Progenitor cell of endocrine pancreas (in vitro differentiated cells): ENCODE data around the gene PRKCB. TPM values are rescaled to one million over a fixed set of nuclear protein-coding genes. Genes with fewer than 3 reads are reported as not detected.

Experiments
- DNase-seq: peaks from one replicate; pipeline ENCODE4 v3.0.0; 2021; ENCODE audit warnings: low spot score; ENCODE audit not compliant: unreplicated experiment
- H3K27ac Mint-ChIP-seq: 2 replicates; pipeline ENCODE4 v1.8.0; 2021; ENCODE audit warnings: mild to moderate bottlenecking, moderate library complexity, mixed read lengths
- H3K27me3 Mint-ChIP-seq: 2 replicates; pipeline ENCODE4 v1.8.0; 2021; ENCODE audit warnings: mixed read lengths
- H3K36me3 Mint-ChIP-seq: 2 replicates; pipeline ENCODE4 v1.8.0; 2022; ENCODE audit warnings: mixed read lengths; ENCODE audit not compliant: insufficient read depth
- H3K4me1 Mint-ChIP-seq: 2 replicates; pipeline ENCODE4 v1.8.0; 2021; ENCODE audit warnings: low read depth, mixed read lengths
- H3K4me3 Mint-ChIP-seq: 2 replicates; pipeline ENCODE4 v1.8.0; 2021; ENCODE audit warnings: low read depth, mild to moderate bottlenecking, moderate library complexity, mixed read lengths
- H3K9me3 Mint-ChIP-seq: 2 replicates; pipeline ENCODE4 v1.8.0; 2021; ENCODE audit warnings: low read depth, mixed read lengths
- total RNA-seq: library from RNA; stranded (reverse); gene quantifications from 2 replicates; pipeline ENCODE4 v1.2.1, GENCODE V29; 2021
- TF ChIP-seq, protein P1 (sequence below): fragments of 200-600 bp; sonication (generic); IDR thresholded peaks from one replicate; pipeline ENCODE4 v1.5.0; 2021; ENCODE audit warnings: antibody characterized with exemption, mild to moderate bottlenecking; ENCODE audit not compliant: unreplicated experiment

Gene PRKCB
- total RNA-seq, 1 donor from 2014 or later = 0.36 TPM

DNA sequence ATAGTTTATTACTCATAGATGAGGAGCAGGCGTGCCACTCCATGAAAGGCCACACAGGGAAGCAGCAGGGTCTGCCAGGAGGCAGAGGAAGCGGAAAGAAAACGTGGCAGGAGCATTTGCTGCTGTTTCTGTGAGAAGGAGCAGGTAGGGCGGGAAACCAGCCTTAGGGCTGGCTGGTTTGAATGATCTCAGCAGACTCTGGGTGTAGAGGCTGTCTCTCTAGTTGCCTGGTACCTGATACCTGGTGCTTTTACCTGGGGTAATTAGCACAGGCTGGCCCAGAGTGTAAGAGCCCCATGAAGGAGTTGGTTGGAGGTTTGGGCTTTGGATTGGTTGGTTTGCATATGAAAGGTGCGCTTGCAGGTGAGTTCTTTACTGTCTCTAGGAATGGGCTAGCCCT lies 215.3 kb downstream of the PRKCB start:
- Mint-ChIP-seq H3K27me3 (peaks cover 63% of the 10 kb centered on the region), H3K4me3 (no peak overlapping the region), H3K27ac (no peak overlapping the region), H3K4me1 (no peaks in the 10 kb centered on the region), H3K9me3 (no peaks in the 10 kb centered on the region), H3K36me3 (no peaks in the 10 kb centered on the region)
- no peak for DNase-seq
- TF ChIP-seq, protein P1, sequence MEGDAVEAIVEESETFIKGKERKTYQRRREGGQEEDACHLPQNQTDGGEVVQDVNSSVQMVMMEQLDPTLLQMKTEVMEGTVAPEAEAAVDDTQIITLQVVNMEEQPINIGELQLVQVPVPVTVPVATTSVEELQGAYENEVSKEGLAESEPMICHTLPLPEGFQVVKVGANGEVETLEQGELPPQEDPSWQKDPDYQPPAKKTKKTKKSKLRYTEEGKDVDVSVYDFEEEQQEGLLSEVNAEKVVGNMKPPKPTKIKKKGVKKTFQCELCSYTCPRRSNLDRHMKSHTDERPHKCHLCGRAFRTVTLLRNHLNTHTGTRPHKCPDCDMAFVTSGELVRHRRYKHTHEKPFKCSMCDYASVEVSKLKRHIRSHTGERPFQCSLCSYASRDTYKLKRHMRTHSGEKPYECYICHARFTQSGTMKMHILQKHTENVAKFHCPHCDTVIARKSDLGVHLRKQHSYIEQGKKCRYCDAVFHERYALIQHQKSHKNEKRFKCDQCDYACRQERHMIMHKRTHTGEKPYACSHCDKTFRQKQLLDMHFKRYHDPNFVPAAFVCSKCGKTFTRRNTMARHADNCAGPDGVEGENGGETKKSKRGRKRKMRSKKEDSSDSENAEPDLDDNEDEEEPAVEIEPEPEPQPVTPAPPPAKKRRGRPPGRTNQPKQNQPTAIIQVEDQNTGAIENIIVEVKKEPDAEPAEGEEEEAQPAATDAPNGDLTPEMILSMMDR = no peak

DNA sequence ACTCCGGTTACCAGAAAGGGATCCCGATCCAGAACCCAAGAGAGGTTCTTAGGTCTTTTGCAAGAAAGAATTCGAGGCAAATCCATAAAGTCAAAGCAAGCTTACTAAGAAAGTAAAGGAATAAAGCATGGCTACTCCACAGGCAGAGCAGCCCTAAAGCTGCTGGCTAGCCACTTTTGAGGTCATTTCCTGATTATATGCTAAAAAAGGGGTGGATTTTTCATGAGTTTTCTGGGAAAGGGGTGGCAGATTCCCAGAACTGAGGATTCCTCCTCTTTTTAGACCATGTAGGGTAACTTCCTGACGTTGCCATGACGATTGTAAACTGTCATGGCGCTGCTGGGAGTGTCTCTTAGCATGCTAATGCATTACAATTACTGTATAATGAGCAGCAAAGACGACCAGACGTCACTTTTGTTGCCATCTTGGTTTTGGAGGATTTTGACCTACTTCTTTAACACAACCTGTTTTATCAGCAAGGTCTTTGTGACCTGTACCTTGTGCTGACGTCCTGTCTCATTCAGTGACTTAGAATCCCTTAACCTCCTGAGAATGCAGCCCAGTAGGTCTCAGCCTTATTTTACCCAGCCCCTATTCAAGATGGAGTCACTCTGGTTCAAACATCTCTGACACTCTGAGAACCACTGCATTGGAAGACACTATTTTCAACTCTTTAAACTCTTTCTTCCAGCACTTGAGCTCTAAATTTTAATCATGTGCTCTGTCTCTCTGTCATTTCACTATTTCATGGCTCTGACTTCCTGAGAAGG lies 216.7 kb downstream of the PRKCB start:
- Mint-ChIP-seq H3K36me3 (no peaks in the 10 kb centered on the region), H3K9me3 (no peaks in the 10 kb centered on the region), H3K4me1 (no peaks in the 10 kb centered on the region)

DNA sequence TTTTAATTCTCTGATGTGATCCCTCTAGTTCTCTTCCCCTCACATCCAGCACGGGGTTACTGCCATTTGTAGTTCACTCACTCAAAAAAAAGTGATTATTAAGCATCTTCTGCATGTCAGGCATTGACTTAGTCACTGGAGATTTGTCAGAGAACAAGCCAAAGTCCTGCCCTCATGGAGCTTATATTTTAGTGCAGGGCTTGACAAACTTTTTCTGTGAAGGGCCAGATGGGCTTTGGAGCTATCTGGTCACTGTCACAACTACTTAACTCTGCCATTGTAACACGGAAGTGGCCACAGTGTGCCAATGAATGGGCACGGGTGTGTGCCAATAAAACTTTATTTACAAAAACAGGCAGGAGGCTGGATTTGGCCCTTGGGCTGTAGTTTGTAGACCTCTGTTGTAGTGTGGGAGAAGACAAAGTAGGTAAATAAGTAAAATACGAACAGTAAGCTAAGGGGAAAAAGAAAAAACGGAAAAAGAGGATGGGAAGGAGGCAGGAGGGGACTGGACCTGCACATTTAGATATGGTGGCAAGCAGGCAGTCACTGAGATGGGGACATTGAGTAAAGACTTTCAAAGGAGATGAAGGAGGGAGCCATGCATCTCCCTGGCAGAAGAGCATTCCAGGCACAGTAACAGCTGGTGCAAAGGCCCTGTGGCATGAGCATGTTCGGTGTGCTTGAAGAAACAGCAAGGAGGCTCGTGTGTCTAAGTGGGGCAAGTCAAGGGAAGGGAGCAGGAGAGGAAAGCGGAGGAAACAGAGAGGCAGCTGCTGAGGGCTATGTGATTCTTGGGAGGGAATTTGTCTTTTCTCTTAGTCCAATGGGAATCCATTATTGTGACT lies 217.5 kb downstream of the PRKCB start:
- no peaks in the 10 kb centered on the region for H3K36me3 Mint-ChIP-seq
- H3K4me1 Mint-ChIP-seq = no peaks in the 10 kb centered on the region
- H3K4me3 Mint-ChIP-seq = no peak overlapping the region

More for the DNA sequence above, 216.7 kb downstream of the PRKCB start:
- H3K27me3 Mint-ChIP-seq = peaks cover 70% of the 10 kb centered on the region
- no peak overlapping the region for H3K27ac Mint-ChIP-seq
- no peak for DNase-seq
- TF ChIP-seq, protein P1 = no peak
- H3K4me3 Mint-ChIP-seq = no peak overlapping the region

DNA sequence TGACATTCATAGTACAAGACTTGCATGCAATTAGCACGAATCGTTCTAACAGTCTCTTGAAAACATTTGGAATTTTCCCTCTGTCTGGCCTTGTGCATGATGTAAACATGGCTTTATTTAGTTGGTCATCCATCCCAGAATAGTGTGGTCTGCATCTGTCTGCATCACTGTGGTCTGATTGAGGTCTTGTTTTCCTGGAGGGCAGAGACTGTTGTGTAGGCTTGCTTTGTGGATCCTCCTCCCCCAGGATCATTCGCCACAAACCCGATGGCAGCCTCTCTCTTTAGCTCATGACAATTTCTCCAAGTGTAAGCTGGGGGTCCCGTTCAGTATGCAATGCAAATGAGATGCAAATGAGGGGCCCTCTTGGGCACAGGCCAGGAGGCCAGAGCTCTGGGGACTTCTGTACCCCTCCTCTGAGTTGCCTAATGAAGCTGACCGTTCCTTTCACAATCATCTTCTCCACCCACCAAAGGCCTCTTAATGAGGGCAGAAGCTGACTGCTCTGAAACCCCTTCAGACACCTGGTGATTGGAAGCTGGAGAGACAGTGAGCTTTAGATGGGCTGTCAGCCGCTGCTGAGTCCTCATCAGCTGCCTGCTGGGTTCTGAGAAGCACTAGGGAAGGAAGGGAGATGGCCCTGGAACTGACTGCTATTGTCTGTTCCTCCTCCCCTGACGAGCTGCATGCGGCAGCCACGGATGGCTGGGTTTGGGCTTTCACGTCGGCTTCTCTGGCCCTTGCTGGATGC lies 219.1 kb downstream of the PRKCB start:
- H3K4me3 Mint-ChIP-seq = no peak overlapping the region
- H3K4me1 Mint-ChIP-seq = no peaks in the 10 kb centered on the region
- DNase-seq = no peak
- H3K9me3 Mint-ChIP-seq = no peaks in the 10 kb centered on the region
- no peak overlapping the region for H3K27ac Mint-ChIP-seq
- H3K27me3 Mint-ChIP-seq = peaks cover 73% of the 10 kb centered on the region
- no peaks in the 10 kb centered on the region for H3K36me3 Mint-ChIP-seq
- TF ChIP-seq, protein P1 = no peak

More for the DNA sequence above, 217.5 kb downstream of the PRKCB start:
- Mint-ChIP-seq H3K27me3 (peaks cover 73% of the 10 kb centered on the region), H3K9me3 (no peaks in the 10 kb centered on the region), H3K27ac (no peak overlapping the region)
- no peak for DNase-seq
- TF ChIP-seq, protein P1 = no peak
